Upper lobe of left lung (tissue), 6 donors: ENCODE data around the gene DUXB. TPM values are rescaled to one million over a fixed set of nuclear protein-coding genes. Genes with fewer than 3 reads are reported as not detected.

Experiments used
- ATAC-seq, 2 donors: fragments of 200-7000 bp; cut with Tn5 transposase; one replicate each; pipeline ENCODE4 v1.9.1; 2022; ENCODE audit warnings: mild to moderate bottlenecking in 2 of 2, moderate library complexity in 2 of 2; ENCODE audit not compliant: low FRiP score in 2 of 2
- DNase-seq, 2 donors: peaks; one replicate each; pipeline ENCODE4 v3.0.0-alpha.2; 2019 to 2020
- H3K27ac ChIP-seq, 4 donors: fragments of 200-600 bp; sonication (generic); one replicate each; pipeline ENCODE4 v1.5.1; 2016 to 2019
- H3K27me3 ChIP-seq, 4 donors: fragments of 200-600 bp; sonication (generic); one replicate each; pipeline ENCODE4 v1.5.1; 2017 to 2019
- H3K36me3 ChIP-seq, 4 donors: fragments of 200-600 bp; sonication (generic); one replicate each; pipeline ENCODE4 v1.5.1; 2016 to 2019
- H3K4me1 ChIP-seq, 4 donors: fragments of 200-600 bp; sonication (generic); one replicate each; pipeline ENCODE4 v1.5.1; 2018 to 2019
- H3K4me3 ChIP-seq, 4 donors: fragments of 200-600 bp; sonication (generic); one replicate each; pipeline ENCODE4 v1.5.1; 2017 to 2019; ENCODE audit warnings: mild to moderate bottlenecking in 2 of 4, moderate library complexity in 1 of 4
- H3K9me3 ChIP-seq, 4 donors: fragments of 200-600 bp; sonication (generic); one replicate each; pipeline ENCODE4 v1.5.1; 2018 to 2019
- CTCF ChIP-seq, 6 experiments: fragments of 450-650 bp in 4 of 6; fragments of 200-600 bp in 2 of 6; sonication (generic) in 2 of 6; IDR thresholded peaks; one replicate each; pipeline ENCODE4 v1.5.1; 2016 to 2019; ENCODE audit warnings: antibody characterized with exemption in 6 of 6
- EP300 ChIP-seq, 4 donors: sonication (generic); formaldehyde crosslinking; IDR thresholded peaks; one replicate each; pipeline ENCODE4 v1.5.1; 2017; ENCODE audit warnings: antibody characterized with exemption in 4 of 4, control low read depth in 2 of 4
- POLR2A ChIP-seq, 4 donors: fragments of 450-650 bp; IDR thresholded peaks; one replicate each; pipeline ENCODE4 v1.5.1; 2016 to 2017; ENCODE audit warnings: antibody characterized with exemption in 4 of 4, mild to moderate bottlenecking in 2 of 4
- POLR2AphosphoS5 ChIP-seq, 2 donors: sonication (generic); formaldehyde crosslinking; IDR thresholded peaks; one replicate each; pipeline ENCODE4 v1.5.1; 2017; ENCODE audit warnings: antibody characterized with exemption in 2 of 2
- WGBS, 2 donors: methylation state at CpG; one replicate each; pipeline ENCODE4 v1.1.5; 2017 to 2018; 5-methylcytosine and 5-hydroxymethylcytosine counted together
- total RNA-seq, 6 donors: library from RNA; depleted of rRNA in 4 of 6; stranded (reverse); fragments of >200 nt in 4 of 6; gene quantifications; one replicate each; pipeline versions ENCODE4 v1.1.0 to v1.2.1, GENCODE V29; 2016 to 2021
- donor health status: DM: no; HTN: no; CAD: no; lungs with moderate emphysema.
- donor health status: DM: no; HTN: yes; CAD: no; lungs with severe emphysema.

DUXB gene
- total RNA-seq, 6 donors from 2014 or later = not detected

GRCh38 chr16:75726390-75726789, 25.1 kb upstream of the DUXB start, which contains the start of gene CPHXL:
Gene CPHXL, minus strand, starts transcription at chr16:75726490. Its CDS starts 48 bp downstream, at chr16:75726442.
- Histone ChIP-seq H3K4me3 (no peak within 1 kb of the TSS), H3K36me3 (no peaks in the 10 kb centered on the region), H3K27me3 (no peaks in the 10 kb centered on the region), H3K9me3 (no peaks in the 10 kb centered on the region), H3K4me1 (no peaks in the 10 kb centered on the region), H3K27ac (no peak within 1 kb of the TSS)
- no peak for ATAC-seq
- 80 to 82% methylated on average over 5 of the region's 5 CpGs for WGBS, 2 donors
- no peak for DNase-seq
- TF ChIP-seq CTCF (IDR thresholded peaks at IDR 0.05) (no peak), POLR2A (IDR thresholded peaks at IDR 0.05) (no peak), EP300 (IDR thresholded peaks at IDR 0.05) (no peak), POLR2AphosphoS5 (IDR thresholded peaks at IDR 0.05) (no peak)

- no peak for TF ChIP-seq EP300 (IDR thresholded peaks at IDR 0.05)
- no peak for TF ChIP-seq POLR2A (IDR thresholded peaks at IDR 0.05)
- TF ChIP-seq POLR2AphosphoS5 (IDR thresholded peaks at IDR 0.05) = no peak
- no peak for TF ChIP-seq CTCF (IDR thresholded peaks at IDR 0.05)
- Histone ChIP-seq H3K9me3 (no peaks in the 10 kb centered on the region), H3K27me3 (no peaks in the 10 kb centered on the region), H3K27ac (no peak overlapping the region), H3K4me1 (no peaks in the 10 kb centered on the region), H3K36me3 (no peaks in the 10 kb centered on the region), H3K4me3 (no peak overlapping the region)
- WGBS, 2 donors = 88 to 91% methylated on average over 4 of the region's 4 CpGs
- DNase-seq = no peak
- no peak for ATAC-seq
These were observed 17.2 kb upstream of the DUXB start for GRCh38 chr16:75718452-75718851.

GRCh38 chr16:75714661-75715060, 13.4 kb upstream of the DUXB start:
- peaks cover 0 to 13% (median 8%) of the 10 kb centered on the region in 4 donors for H3K9me3 ChIP-seq
- no peak for TF ChIP-seq POLR2A (IDR thresholded peaks at IDR 0.05)
- TF ChIP-seq CTCF (IDR thresholded peaks at IDR 0.05) = no peak
- DNase-seq = no peak
- H3K27ac ChIP-seq = no peak overlapping the region
- H3K27me3 ChIP-seq = no peaks in the 10 kb centered on the region
- H3K4me1 ChIP-seq = no peaks in the 10 kb centered on the region
- ATAC-seq = no peak
- H3K4me3 ChIP-seq = no peak overlapping the region
- no peaks in the 10 kb centered on the region for H3K36me3 ChIP-seq

GRCh38 chr16:75710344-75710743, 9.1 kb upstream of the DUXB start:
- DNase-seq (no peak), ATAC-seq (no peak)
- H3K27me3 ChIP-seq = no peaks in the 10 kb centered on the region
- no peak overlapping the region for H3K4me3 ChIP-seq
- no peak overlapping the region for H3K27ac ChIP-seq
- peaks cover 0 to 17% (median 8%) of the 10 kb centered on the region in 4 donors for H3K9me3 ChIP-seq
- H3K4me1 ChIP-seq = no peaks in the 10 kb centered on the region
- no peaks in the 10 kb centered on the region for H3K36me3 ChIP-seq
- TF ChIP-seq EP300 (IDR thresholded peaks at IDR 0.05) (no peak), POLR2A (IDR thresholded peaks at IDR 0.05) (no peak), POLR2AphosphoS5 (IDR thresholded peaks at IDR 0.05) (no peak), CTCF (IDR thresholded peaks at IDR 0.05) (no peak)
- WGBS, 2 donors = 95 to 98% methylated on average over 2 of the region's 2 CpGs

DNA sequence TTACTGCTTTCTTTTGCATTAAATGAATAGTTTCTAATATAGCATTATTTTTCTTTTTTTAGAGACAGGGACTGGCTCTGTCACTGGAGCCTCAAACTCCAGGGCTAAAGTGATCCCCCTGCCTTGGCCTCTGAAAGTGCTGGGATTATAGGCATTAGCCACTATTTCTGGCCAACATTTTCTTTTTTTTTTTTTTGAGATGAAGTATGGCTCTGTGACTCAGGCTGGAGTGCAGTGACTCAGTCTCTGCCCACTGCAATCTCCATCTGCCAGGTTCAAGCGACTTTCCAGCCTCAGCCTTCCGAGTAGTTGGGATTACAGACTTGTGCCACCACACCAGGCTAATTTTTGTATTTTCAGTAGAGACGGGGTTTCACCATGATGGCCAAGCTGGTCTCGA, 2.0 kb upstream of the DUXB start:
- H3K4me3 ChIP-seq = no peak overlapping the region
- ATAC-seq (no peak), DNase-seq (no peak)
- H3K27me3 ChIP-seq = no peaks in the 10 kb centered on the region
- H3K9me3 ChIP-seq = no peaks in the 10 kb centered on the region
- WGBS, 2 donors = 89 to 98% methylated on average over 4 of the region's 4 CpGs
- H3K4me1 ChIP-seq = no peaks in the 10 kb centered on the region
- H3K27ac ChIP-seq = no peak overlapping the region
- H3K36me3 ChIP-seq = no peaks in the 10 kb centered on the region
- no peak for TF ChIP-seq POLR2AphosphoS5 (IDR thresholded peaks at IDR 0.05)
- no peak for TF ChIP-seq POLR2A (IDR thresholded peaks at IDR 0.05)
- no peak for TF ChIP-seq CTCF (IDR thresholded peaks at IDR 0.05)
- no peak for TF ChIP-seq EP300 (IDR thresholded peaks at IDR 0.05)
